ENCODE data around the gene PLXNB2.
A peak's percentile ranks its signal among the peaks of the same experiment; 100 is the strongest.

DNA sequence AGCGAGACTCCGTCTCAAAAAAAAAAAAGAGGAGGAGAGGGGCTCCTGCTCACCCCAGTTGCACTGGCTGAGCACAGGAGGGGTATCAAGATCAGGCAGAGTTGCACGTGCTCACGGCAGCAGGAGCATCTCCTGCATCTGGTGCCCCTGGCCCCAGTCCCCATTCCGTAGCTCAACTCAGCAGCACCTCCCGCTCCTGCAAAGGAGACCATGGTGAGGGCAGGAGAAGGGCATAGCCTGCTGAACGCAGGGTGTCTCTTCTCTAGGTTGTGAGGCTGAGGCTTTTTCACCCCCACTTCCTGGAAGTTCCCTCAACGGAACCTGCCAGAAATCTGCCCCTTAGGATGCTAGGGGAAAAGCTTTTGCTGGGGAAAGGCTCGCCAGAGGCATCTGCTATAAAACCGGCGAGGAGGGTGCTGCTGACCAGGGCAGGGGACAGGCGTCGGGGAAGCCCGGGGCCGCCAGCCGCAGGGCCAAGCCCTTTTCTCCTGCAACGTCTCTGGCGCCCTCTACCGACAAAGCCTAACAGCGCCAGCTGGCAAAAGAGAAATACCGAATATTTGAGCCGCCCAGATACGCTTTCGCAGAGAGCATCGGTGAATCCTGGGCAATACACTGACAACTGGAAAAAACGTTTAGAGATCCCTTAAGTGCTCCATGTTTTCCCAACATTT lies 34.7 kb upstream of the PLXNB2 start:
- no peak for TF ChIP-seq POLR2A (IDR thresholded peaks at IDR 0.05)
- TF ChIP-seq, protein P1, sequence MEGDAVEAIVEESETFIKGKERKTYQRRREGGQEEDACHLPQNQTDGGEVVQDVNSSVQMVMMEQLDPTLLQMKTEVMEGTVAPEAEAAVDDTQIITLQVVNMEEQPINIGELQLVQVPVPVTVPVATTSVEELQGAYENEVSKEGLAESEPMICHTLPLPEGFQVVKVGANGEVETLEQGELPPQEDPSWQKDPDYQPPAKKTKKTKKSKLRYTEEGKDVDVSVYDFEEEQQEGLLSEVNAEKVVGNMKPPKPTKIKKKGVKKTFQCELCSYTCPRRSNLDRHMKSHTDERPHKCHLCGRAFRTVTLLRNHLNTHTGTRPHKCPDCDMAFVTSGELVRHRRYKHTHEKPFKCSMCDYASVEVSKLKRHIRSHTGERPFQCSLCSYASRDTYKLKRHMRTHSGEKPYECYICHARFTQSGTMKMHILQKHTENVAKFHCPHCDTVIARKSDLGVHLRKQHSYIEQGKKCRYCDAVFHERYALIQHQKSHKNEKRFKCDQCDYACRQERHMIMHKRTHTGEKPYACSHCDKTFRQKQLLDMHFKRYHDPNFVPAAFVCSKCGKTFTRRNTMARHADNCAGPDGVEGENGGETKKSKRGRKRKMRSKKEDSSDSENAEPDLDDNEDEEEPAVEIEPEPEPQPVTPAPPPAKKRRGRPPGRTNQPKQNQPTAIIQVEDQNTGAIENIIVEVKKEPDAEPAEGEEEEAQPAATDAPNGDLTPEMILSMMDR (IDR thresholded peaks at IDR 0.05) = peak; percentile 95 to 99 (median 97)
